GM21786 (cell line): ENCODE measurements around the gene KBTBD13.
"Not testable (repeated sequence)": the region's sequence is repeated elsewhere in the genome, so short reads cannot be mapped to it uniquely, and the experiment has no call there.

Experiments
- ATAC-seq: cut with Tn5 transposase; IDR thresholded peaks from one replicate; pipeline ENCODE4 v1.9.1; 2021; ENCODE audit not compliant: unreplicated experiment

KBTBD13 gene

DNA sequence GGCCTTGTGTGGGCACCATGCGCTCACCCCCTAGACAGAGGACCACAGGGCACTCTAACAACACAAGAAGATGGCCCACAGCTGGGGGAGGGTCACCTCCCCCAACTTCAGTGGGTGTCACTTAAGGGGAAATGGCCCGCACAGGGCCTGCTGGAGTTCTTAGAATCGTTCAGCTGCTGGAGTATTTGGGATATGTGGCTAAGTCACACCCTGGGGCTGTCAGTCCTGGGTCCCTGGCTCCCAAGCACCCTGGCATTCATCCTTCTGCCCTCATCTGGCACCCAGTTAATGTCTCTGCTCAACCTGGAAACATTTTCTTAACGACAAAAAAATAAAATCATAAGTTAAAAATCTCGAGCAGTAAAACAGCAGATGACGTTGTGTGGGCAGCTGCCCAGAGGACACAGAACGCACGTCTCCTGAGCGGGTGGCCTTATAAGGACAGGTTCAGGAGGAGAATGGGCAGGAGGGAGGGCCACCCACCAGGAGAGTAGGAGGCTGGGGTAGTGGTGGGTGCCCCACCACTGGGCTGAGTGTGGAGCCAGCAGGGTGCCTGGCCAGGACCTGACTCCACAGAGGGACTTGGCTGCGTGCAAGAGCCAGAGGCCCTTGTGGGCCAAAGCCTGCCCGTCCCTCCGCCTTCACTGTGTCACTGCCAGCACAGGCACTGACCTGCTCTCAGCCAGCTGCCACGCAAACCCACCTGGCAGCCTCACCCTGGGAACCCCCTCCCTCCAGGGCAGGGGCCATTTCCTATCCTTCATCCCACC lies 11.5 kb downstream of the KBTBD13 start:
- no peak for ATAC-seq

DNA sequence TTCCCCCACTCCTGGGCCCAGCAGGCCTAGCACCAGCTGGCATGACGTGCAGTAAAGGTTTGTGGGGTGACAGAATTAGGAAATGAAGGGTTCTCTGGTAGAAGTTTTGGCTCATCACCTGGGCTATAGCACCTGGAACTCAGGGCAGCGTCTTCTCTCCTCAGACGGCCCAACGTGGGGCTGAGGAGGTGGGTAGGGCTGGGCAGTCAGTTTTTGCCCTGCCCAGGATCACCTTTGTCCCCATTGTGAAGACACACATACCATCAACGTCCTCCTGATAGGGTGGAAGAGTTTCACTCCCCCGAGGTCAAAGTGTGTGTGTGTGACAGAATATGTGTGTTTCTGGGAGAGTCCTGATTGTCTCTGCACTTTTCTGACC lies 12.1 kb downstream of the KBTBD13 start:
- no peak for ATAC-seq

DNA sequence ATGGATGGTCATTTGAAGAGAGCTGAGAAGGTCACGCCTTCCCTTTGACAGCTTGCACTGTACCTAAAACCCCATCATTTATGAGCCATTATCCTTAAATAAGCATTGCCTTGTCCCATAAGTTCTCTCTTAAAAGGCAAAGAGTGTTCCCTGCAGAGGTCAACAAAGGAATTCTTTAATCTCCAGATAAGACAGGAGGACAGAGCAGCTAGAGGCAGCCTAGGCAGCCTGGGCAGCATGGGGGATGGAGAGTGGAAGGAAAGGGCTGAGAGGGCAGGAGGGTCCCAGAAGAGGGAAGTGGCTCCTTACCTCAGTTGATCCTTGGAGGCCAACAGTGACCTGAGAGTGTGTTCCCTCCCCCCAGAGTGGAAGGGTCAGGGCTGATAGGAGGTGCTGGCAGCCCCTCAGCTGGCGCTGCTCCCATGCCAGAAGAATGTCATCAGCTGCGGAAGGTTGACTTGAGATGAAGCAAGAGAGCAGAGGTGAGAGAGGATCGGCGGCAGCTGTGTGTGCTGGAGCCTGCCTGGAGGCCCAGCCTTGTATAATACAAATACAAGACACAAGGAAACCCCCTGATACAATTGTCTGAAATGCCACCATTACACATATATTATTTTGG lies 12.8 kb downstream of the KBTBD13 start:
- no peak for ATAC-seq

DNA sequence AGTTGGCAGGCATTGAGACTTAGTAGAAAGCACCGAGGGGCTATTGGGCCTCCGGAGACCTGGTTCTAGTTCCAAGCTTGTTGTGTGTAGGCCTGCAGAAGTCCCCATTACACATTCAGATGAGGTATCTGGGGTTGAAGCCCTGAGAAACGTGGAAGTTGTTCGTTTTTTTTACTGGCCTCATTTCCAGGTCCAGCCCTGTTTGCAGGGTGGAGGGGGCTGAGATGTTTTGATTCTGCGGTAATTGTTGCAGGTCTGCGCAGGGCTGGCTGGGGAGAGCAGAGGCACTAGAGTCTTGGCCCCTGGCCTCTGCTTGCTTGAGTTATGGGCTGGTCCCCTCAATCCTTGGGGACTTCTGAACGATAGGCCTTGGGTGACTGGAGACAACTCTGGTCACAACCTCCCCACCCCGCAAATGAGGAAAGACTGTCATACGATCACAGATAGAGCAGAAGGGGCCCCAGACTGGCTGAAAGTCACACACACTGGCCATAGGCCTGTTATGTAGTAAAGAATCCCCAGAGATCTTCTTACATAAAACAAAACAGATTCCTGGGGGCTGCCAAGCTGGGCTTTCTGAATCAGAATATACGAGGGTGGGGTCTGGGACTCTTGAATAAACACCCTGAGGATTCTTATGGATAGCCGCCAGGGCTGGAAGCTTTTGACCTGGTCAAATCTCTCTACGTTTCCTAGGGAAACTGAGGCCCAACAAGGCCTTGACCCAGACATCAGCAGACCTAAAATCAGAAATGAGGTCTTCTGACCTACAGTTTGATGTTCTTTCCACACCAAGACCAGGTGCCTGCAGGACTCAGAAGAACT lies 15.6 kb downstream of the KBTBD13 start:
- no peak for ATAC-seq

DNA sequence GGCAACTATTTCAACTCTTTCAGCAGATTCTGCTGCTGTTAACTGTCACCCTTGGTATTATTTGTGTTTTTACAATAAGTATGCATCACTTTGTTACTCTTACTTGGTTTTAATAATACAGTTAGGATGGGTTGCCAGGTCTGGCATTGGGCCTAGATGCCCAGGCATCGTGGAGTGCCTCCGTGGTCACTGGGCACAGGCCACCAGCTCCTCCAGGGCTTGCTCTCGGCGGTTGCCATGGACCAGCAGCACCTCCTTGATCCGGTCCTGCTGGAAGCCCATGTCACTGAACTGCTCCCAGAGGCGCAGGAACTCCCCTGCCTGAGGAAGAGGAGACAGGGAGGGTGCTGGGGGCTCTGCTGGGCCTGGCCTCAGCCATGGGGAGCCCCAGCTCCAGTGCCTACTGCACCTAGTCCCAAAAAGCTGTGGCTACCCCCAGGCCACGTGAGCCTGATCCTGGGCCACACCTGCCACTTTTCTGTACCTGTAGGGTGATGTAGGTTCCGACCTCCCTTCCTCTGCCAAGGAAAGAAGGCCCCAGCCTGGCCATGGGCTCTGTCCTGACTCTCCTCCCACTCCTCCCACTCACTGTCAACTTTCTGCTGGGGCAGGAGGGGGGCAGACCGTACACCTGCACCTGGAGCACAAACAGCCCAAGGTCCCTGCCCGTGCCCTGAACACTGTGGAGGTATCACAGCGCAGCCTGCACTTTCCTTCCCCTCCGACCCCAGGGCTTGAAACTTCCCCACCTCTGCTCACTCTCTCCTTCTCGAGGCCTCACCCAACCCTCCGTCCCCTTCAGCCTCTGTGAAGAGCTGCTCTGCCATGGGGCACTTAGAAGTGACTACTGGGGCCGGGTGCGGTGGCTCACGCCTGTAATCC lies 16.6 kb downstream of the KBTBD13 start:
- ATAC-seq: no peak

DNA sequence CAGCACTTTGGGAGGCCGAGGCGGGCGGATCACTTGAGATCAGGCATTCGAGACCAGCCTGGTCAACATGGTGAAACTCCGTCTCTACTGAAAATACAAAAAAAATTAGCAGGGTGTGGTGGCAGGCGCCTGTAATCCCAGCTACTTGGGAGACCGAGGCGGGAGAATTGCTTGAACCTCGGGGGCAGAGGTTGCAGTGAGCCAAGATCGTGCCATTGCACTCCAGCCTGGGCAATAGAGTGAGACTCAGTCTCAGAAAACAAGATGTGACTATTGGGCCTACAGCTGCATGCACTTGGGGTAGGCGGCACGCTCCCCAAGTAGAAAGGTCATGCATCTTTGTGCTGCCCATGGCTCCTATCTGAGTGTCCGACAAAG lies 17.2 kb downstream of the KBTBD13 start:
- ATAC-seq: not testable (repeated sequence)

DNA sequence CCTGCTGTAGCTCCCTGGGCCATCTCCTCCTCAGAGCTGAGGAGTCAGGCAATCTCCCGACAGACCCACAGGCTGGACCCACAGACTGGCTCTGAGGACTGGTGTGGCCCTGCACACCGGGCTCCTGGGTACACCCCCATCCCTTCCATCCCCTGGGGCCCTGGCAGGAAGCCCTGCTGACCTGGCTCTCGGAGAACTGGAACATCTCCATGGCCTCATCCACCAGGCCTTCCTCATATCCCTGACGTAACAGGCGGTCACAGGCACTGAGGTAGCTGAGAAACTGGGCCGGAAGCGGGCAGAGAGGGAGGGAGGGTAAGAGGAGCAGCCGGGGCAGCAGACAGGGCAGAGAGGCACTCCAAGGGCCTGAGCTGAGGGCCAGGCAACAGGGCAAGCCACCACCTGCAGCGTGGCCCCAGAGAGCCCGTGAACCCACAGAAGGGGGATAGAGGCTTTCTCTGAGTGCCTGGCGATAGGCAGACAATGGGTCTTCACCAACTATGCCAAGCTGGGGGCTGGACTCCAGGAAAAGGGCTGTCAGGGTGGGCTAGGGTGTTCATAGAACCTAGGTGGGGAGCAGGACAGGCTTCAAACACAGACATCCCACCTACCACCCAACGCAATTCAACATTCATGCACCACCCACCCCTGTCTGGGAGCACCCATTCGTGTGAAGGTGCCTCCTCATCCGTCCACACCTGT lies 17.9 kb downstream of the KBTBD13 start:
- no peak for ATAC-seq

DNA sequence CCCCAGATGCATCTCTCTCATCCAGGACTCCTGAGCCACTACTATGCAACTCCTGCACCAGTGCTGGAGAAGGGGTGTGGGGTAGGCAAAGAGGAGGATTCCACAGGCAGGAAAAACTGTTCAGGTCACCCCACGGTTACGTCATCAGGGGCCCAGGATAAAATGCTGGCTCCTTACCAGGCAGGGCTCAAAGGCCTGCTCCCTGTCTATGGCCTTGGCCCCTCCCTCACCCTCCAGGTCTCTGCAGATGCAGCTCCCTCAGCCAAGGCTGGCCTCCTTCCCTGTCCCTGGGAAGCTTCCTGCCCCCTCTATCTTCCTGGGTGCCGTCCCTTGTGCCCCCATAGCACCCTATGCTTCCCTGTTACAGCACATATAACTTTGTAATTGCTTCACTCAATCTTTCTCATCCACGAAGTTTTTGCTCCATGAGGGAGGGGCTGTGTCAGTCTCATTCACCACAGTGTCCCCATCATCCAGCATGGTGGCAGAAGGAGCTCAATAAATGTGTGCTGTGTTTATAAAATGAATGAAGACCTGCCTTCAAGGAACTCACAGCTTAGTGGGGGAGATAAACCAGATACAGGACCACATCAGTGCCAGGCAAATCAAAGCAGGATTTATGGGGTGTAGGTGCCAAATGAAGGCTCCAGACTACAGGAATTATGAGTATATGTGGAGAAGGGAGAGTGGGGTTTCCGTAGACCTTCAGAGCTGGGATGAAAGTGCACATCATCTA lies 18.6 kb downstream of the KBTBD13 start:
- no peak for ATAC-seq

DNA sequence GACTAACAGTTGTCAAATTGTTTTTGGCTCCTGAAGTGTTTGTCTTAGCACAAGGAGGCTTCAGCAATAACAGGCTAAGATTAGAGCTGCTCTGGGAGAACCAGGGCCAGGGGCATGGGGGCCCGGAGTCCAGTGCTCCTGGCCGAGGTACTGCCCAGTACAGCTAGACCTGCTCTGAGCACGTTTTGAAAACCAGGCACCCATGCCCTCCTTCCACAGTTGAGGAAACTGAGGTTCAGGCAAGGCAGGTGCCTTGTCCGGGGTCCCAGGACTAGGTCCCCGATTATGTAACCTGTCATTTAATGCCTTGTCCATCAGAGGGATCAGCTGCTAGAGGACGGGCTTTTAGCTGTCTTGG lies 19.2 kb downstream of the KBTBD13 start:
- ATAC-seq: no peak

DNA sequence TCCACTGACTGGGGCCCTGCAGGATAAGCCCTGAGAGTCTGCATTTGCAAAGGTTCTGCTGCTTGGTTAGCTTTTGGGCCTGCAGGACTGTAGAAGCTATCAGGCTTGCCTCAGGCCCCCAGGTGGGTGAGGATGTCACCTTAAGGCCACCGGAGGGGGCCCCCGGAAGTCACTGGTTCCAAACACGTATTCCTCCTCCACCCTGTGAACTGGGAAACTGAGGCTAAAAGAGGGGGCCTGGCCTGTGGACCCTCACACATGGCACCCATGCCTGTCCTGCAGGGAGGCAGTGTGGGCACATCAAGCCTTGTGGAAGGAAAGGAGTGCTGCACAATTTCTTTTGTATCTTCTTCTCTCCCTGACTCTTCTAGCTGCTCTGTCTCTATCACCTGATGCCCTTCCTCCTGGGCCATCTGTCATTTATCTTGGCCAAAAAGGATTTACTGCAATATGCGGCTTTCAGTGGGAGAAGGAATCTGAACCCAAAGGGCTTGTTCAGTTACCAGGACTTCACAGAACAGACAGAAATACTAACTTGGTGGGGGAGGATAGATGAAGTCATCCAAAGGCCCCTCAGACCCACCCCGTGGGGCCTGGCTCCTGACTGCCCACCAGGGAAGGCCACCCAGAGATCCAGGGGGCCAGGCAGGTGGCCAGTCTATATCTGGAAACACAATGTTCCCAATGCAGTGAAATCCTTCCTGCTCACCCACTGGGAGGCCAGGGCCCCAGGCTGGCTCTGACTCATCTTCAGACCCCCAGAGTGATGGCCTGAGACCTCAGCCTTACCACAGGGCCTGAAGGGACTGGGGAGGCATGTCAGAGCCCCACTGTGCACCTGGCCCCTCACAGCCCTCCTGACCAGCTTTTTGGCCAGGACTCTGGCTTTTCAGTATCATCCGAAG lies 20.2 kb downstream of the KBTBD13 start:
- no peak for ATAC-seq

DNA sequence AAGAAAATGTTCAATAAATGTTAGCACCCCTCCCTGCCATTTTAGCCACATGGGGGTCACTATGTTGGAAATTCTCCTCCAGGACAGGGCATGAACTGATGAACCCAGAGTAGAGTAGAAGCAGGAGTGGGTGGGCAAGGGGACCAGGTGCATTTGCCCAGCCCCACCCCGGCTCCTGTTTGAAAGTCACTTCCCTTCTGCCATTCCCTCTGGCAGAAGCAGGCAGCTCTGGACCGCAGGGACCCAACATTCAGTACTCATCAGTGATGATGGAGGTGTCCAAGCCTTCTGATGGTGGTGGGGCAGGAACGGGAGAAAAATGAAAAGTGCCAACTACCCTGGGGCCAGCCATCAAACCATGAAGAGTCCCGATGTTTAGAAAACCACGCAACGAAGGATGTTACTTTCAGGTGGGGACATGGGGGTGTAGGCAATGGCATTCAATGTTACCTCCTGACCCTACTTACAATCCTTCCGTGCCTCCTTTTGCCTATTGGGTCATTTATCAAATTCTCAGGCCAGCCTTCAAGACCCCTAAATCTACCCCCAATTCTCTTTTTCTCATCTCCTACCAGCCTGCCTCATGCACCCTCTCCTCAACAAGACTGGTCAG lies 21.2 kb downstream of the KBTBD13 start:
- no peak for ATAC-seq

DNA sequence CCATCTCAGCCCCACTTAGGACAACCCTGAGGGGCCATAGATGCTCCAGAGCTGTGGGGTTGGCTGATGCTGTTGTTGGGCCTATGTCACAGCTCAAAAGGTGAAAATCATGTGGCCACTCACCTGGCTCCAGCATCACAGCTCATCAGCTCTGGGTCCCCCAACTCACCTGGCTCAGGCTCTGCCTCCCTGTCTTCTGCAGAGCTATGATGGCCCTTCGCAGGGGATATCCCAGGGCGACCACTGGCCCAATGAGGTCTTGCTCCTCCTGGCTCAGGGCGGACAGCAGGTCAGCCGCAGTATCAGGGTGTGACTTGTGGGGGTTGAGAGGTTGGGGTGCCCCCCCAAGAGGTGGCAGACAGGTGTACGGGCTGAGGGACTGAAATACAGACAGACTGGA lies 22.8 kb downstream of the KBTBD13 start:
- ATAC-seq: no peak

DNA sequence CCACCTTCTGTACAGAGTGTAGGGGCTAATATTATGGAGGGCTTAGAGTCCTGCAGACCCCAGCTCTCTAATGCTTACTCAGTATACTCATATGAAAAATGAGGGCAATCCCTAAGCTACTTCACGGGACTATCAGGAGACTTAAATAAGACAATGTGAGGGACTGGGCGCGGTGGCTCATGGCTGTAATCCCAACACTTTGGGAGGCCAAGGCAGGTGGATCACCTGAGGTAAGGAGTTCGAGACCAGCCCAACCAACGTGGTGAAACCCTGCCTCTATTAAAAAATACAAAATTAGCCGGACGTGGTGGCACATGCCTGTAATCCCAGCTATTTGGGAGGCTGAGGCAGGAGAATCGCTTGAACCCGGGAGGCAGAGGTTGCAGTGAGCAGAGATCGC lies 23.3 kb downstream of the KBTBD13 start:
- ATAC-seq: not testable (repeated sequence)

DNA sequence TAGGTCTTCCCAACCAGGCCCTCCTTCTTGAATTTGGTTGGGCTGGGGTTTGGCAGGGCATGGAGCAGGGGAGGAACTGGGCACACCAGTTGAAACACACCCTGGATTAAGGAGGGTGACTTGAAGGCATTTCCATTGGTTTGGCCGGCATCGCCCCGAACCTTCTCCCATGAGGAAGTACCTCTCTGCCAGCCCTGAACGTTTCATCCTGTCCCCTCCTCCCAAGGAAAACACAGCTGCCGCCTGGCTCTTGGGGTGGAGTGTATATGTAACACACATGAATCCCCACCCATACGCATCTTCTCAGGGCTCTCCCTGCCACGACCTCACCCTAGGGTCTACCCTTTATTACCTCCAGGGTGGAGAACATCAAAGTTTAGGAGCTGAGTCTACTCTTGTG lies 23.9 kb downstream of the KBTBD13 start:
- no peak for ATAC-seq

DNA sequence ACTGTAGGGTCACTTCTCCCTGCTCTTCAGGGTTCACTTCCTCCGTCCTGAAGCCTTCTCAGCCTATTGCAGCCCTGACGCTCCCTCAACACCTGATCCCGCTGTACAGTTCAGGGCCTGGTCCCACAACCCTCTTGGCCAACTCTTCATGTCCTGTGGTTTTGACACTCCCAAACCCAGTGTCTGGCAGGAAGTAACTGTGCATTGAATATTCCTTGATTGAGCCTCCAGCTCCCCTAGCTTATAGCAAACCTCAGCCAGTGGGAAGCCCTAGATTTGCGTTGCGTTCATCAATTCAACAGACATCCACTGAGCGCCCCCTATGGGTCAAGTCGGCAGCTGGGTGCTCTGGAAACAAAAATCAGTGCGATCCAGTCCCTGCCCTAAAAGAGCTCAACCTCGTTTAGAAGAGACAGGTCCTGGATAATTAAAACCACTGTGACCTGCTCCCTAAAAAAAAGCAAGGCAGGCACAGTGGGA lies 24.9 kb downstream of the KBTBD13 start:
- ATAC-seq: no peak

DNA sequence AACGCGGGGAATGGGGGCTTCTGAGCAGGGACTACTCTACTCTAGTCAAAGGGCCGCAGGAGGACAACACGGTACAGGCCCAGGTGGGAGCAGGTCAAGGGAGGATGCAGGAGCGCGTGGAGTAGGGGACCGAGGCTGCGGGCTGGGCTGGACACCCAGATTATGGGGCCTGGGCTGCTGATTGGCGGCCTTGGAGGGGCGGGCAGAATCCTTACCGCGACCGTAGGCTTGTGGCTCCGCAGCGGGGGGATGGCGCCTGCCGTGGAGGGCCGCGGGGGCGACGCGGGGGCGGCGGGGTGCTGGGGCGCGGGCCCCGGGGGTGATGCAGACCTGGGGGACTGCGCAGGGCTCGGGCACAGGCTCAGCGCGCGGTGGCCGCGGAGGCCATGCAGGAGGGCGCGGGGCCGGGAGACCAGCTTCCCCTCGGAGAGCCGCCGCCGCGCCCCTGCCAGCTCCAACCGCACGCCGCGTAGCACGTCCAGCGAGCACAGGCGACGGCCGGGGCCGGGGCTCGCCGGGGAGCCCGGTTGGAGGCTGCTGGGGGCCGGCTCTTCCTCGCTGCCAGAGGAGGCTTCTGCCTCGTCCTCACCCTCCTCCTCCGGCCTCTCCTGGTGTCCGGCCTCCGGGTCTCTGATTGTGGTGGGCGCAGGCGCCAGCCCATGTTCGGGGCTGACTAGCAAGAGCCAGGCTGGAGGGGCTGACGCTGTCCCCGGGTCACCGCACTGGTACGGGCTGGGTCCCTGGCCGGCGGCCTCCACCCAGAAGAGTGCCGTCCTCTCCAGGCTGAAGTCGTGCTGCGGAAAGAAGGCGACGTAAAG lies 25.6 kb downstream of the KBTBD13 start:
- no peak for ATAC-seq

DNA sequence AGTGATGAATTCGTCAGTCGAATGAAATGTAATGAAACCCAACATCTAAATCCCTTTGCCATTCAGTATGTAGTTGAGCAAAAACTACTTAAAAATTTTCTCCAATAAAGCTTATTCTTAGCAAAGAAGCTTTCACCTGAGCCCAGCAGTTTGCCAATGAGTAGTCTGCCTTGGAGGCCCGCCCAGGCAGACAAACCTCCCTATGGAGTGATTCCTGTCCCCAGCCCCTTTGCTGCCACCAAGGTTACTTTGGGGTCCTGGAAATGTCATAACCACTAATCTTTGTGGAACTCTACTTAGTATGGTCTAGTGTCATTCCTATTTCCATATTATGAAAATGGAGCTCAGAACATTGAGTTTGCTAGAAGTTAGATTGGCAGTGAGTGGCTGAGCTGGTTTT lies 26.4 kb downstream of the KBTBD13 start:
- ATAC-seq: no peak
